Activated naive CD8-positive, alpha-beta T cell treated with anti-CD3 and anti-CD28 coated beads, Interleukin-2, amount 10 ng/mL, durations not matched to agents 7 days and 5 days (primary cell): ENCODE results near the gene FNDC3B. TPM values are rescaled to one million over a fixed set of nuclear protein-coding genes. Genes with fewer than 3 reads are reported as not detected.

Experiments
- ATAC-seq: fragments of 150-1000 bp; cut with Tn5 transposase; one replicate; pipeline ENCODE4 v1.10.0; 2021; ENCODE audit warnings: low read depth, moderate library complexity
- POLR2A ChIA-PET: fragments of 350-600 bp; sonication (Branson Sonifier 250); formaldehyde crosslinking; loops from one replicate; lab custom pipeline; 2021; ENCODE audit warnings: antibody characterized with exemption; lab: Charles Lee
- DNase-seq: peaks from one replicate; pipeline ENCODE4 v3.0.0; 2021
- H3K27ac Mint-ChIP-seq: one replicate; pipeline ENCODE4 v1.8.0; 2022; ENCODE audit warnings: mild to moderate bottlenecking, mixed read lengths
- H3K27me3 Mint-ChIP-seq: one replicate; pipeline ENCODE4 v1.8.0; 2022; ENCODE audit warnings: mild to moderate bottlenecking, moderate library complexity, mixed read lengths
- H3K36me3 Mint-ChIP-seq: one replicate; pipeline ENCODE4 v1.8.0; 2021; ENCODE audit warnings: mild to moderate bottlenecking, mixed read lengths
- H3K4me1 Mint-ChIP-seq: one replicate; pipeline ENCODE4 v1.8.0; 2021; ENCODE audit warnings: mixed read lengths
- H3K4me3 Mint-ChIP-seq: one replicate; pipeline ENCODE4 v1.8.0; 2022; ENCODE audit warnings: mild to moderate bottlenecking, moderate library complexity, mixed read lengths
- H3K9me3 Mint-ChIP-seq: one replicate; pipeline ENCODE4 v1.8.0; 2021; ENCODE audit warnings: mixed read lengths
- total RNA-seq, 2 experiments: library from RNA; stranded (reverse); gene quantifications; one replicate each; pipeline ENCODE4 v1.2.3, GENCODE V29; 2021

The FNDC3B gene
- total RNA-seq, 2 experiments from 2014 or later, result 15.8 to 16.3 TPM

DNA sequence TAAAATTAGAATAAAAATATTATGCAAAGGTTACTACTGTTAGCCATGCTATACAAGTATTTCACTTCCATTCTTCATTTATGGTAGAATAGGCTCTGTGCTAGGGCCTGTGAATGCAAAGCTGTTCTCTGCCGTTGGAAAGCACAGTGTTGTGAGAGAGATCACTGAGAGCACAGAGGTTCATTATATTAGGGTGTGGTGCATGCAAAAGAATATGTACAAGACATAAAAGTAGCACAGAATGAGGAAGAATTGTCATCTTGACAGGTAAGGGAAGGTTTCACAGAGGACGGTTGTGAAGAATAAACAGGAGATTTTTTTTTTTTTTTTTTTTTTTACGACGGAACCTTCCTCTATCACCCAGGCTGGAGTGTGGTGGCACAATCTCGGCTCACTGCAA, 25.2 kb upstream of the FNDC3B start:
- Mint-ChIP-seq H3K27ac (no peak overlapping the region), H3K4me1 (no peaks in the 10 kb centered on the region), H3K9me3 (peaks cover 1% of the 10 kb centered on the region), H3K4me3 (no peak overlapping the region), H3K27me3 (peaks cover 4% of the 10 kb centered on the region), H3K36me3 (peaks cover 4% of the 10 kb centered on the region)
- POLR2A ChIA-PET, result no interaction called here
- ATAC-seq (no peak), DNase-seq (no peak)

- Mint-ChIP-seq H3K4me3 (no peak overlapping the region), H3K36me3 (peaks cover 4% of the 10 kb centered on the region), H3K9me3 (peaks cover 1% of the 10 kb centered on the region), H3K4me1 (no peaks in the 10 kb centered on the region), H3K27me3 (peaks cover 10% of the 10 kb centered on the region), H3K27ac (no peak overlapping the region)
- ATAC-seq (no peak), DNase-seq (no peak)
- POLR2A ChIA-PET, result no interaction called here
Observed at GRCh38 chr3:172018364-172018763, 21.0 kb upstream of the FNDC3B start.

DNA sequence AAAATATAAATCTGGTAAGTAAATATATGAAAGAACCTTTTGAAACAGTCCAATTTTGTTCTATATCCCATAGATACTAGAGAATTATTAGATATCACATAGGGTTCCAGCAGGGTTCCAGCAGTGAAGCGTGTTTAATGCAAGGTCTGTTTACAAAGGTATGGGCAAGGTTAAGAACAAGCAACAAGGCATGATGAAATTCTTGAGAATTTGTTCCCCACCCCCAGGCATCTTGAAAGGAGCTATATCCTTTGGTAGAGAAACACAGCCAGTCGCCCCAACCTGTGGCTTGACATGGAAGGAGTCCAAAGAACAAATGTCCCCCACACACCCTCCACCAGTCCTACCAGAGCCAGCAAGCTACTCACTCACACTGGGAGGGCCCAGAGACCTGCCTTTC, 18.6 kb upstream of the FNDC3B start:
- H3K27me3 Mint-ChIP-seq, result peaks cover 14% of the 10 kb centered on the region
- peaks cover 1% of the 10 kb centered on the region for H3K9me3 Mint-ChIP-seq
- no peaks in the 10 kb centered on the region for H3K4me1 Mint-ChIP-seq
- POLR2A ChIA-PET, result no interaction called here
- peaks cover 2% of the 10 kb centered on the region for H3K36me3 Mint-ChIP-seq
- H3K27ac Mint-ChIP-seq, result no peak overlapping the region
- DNase-seq, result no peak
- H3K4me3 Mint-ChIP-seq, result no peak overlapping the region
- ATAC-seq, result no peak

GRCh38 chr3:172021164-172021563, 18.2 kb upstream of the FNDC3B start:
- H3K4me1 Mint-ChIP-seq, result no peaks in the 10 kb centered on the region
- H3K36me3 Mint-ChIP-seq, result peaks cover 2% of the 10 kb centered on the region
- DNase-seq (no peak), ATAC-seq (no peak)
- POLR2A ChIA-PET, result no interaction called here
- peaks cover 1% of the 10 kb centered on the region for H3K9me3 Mint-ChIP-seq
- no peak overlapping the region for H3K4me3 Mint-ChIP-seq
- H3K27ac Mint-ChIP-seq, result no peak overlapping the region
- peaks cover 14% of the 10 kb centered on the region for H3K27me3 Mint-ChIP-seq

- Mint-ChIP-seq H3K27me3 (peaks cover 14% of the 10 kb centered on the region), H3K27ac (no peak overlapping the region), H3K9me3 (peaks cover 1% of the 10 kb centered on the region), H3K4me1 (no peaks in the 10 kb centered on the region), H3K4me3 (no peak overlapping the region), H3K36me3 (peaks cover 2% of the 10 kb centered on the region)
- DNase-seq (no peak), ATAC-seq (no peak)
- POLR2A ChIA-PET, result no interaction called here
Observed at GRCh38 chr3:172021859-172022258, 17.5 kb upstream of the FNDC3B start.

- ATAC-seq, result no peak
- no peaks in the 10 kb centered on the region for H3K36me3 Mint-ChIP-seq
- POLR2A ChIA-PET, result no interaction called here
Observed at GRCh38 chr3:172023915-172024314, 15.5 kb upstream of the FNDC3B start.

GRCh38 chr3:172024679-172025078, 14.7 kb upstream of the FNDC3B start:
- H3K4me3 Mint-ChIP-seq, result no peak overlapping the region

More at GRCh38 chr3:172023915-172024314, 15.5 kb upstream of the FNDC3B start:
- Mint-ChIP-seq H3K9me3 (no peaks in the 10 kb centered on the region), H3K27me3 (peaks cover 14% of the 10 kb centered on the region), H3K27ac (no peak overlapping the region), H3K4me3 (no peak overlapping the region), H3K4me1 (no peaks in the 10 kb centered on the region)
- no peak for DNase-seq

GRCh38 chr3:172029425-172030098, 9.8 kb upstream of the FNDC3B start:
- Mint-ChIP-seq H3K4me1 (peaks cover 2% of the 10 kb centered on the region), H3K4me3 (no peak overlapping the region), H3K27me3 (no peaks in the 10 kb centered on the region), H3K27ac (no peak overlapping the region), H3K9me3 (no peaks in the 10 kb centered on the region), H3K36me3 (no peaks in the 10 kb centered on the region)
- no peak for ATAC-seq
- POLR2A ChIA-PET, result no interaction called here
- DNase-seq, result no peak

More at GRCh38 chr3:172024679-172025078, 14.7 kb upstream of the FNDC3B start:
- DNase-seq (no peak), ATAC-seq (no peak)
- POLR2A ChIA-PET, result no interaction called here
- H3K27ac Mint-ChIP-seq, result no peak overlapping the region
- no peaks in the 10 kb centered on the region for H3K9me3 Mint-ChIP-seq
- H3K4me1 Mint-ChIP-seq, result no peaks in the 10 kb centered on the region
- peaks cover 14% of the 10 kb centered on the region for H3K27me3 Mint-ChIP-seq
- H3K36me3 Mint-ChIP-seq, result no peaks in the 10 kb centered on the region

DNA sequence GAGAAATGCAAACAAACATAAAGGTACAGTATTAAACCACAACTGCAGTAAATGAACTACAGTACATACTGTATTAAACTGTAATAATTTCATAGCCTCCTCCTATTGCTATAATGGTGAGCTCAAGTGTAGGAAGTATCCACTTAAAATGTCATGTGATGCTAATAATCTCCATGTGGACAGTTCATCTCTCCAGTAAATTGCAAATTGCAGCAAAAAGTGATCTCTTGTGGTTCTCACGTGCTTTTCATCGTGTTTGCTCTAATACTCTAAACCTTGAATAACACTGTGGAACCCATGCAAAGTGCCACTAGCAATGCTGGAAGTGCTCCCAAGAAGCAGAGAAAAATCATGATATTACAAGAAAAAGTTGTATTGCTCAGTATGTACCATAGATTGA, 9.2 kb upstream of the FNDC3B start:
- peaks cover 2% of the 10 kb centered on the region for H3K9me3 Mint-ChIP-seq
- no peak overlapping the region for H3K27ac Mint-ChIP-seq
- POLR2A ChIA-PET, result no interaction called here
- H3K4me1 Mint-ChIP-seq, result peaks cover 5% of the 10 kb centered on the region
- ATAC-seq (no peak), DNase-seq (no peak)
- H3K4me3 Mint-ChIP-seq, result no peak overlapping the region
- H3K36me3 Mint-ChIP-seq, result no peaks in the 10 kb centered on the region
- no peaks in the 10 kb centered on the region for H3K27me3 Mint-ChIP-seq

DNA sequence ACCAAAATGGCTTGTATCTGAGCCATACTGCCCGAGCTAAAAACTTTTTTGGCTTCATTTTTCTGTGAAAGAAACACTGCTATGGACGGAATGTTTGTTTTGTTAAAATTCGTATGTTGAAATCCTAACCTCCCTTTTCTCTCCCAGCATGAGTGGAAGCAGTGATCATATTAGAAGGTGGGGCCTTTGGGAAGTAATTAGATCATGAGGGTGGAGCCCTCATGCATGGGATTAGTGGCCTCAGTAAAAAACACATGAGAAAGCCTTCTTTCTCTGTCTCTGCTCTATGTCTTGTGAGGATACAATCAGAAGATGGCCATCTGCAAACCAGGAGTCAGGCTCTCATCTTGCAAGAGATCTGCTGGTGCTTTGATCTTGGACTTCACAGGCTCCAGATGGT, 7.4 kb upstream of the FNDC3B start:
- H3K4me3 Mint-ChIP-seq, result no peak overlapping the region
- ATAC-seq (no peak), DNase-seq (no peak)
- H3K9me3 Mint-ChIP-seq, result peaks cover 2% of the 10 kb centered on the region
- no peaks in the 10 kb centered on the region for H3K27me3 Mint-ChIP-seq
- no peaks in the 10 kb centered on the region for H3K36me3 Mint-ChIP-seq
- POLR2A ChIA-PET, result no interaction called here
- no peak overlapping the region for H3K27ac Mint-ChIP-seq
- H3K4me1 Mint-ChIP-seq, result peaks cover 8% of the 10 kb centered on the region

GRCh38 chr3:172033396-172033795, 6.0 kb upstream of the FNDC3B start:
- peaks cover 2% of the 10 kb centered on the region for H3K9me3 Mint-ChIP-seq
- POLR2A ChIA-PET, result no interaction called here
- H3K27ac Mint-ChIP-seq, result no peak overlapping the region
- peaks cover 2% of the 10 kb centered on the region for H3K36me3 Mint-ChIP-seq
- peaks cover 4% of the 10 kb centered on the region for H3K27me3 Mint-ChIP-seq
- peaks cover 8% of the 10 kb centered on the region for H3K4me1 Mint-ChIP-seq
- ATAC-seq (no peak), DNase-seq (no peak)
- H3K4me3 Mint-ChIP-seq, result no peak overlapping the region

GRCh38 chr3:172034786-172035685, 4.3 kb upstream of the FNDC3B start:
- no peak overlapping the region for H3K4me3 Mint-ChIP-seq
- H3K27ac Mint-ChIP-seq, result no peak overlapping the region
- peaks cover 8% of the 10 kb centered on the region for H3K4me1 Mint-ChIP-seq
- no peak for ATAC-seq
- H3K36me3 Mint-ChIP-seq, result peaks cover 2% of the 10 kb centered on the region
- peaks cover 4% of the 10 kb centered on the region for H3K27me3 Mint-ChIP-seq
- peaks cover 2% of the 10 kb centered on the region for H3K9me3 Mint-ChIP-seq
- POLR2A ChIA-PET, result no interaction called here
- DNase-seq, result no peak

DNA sequence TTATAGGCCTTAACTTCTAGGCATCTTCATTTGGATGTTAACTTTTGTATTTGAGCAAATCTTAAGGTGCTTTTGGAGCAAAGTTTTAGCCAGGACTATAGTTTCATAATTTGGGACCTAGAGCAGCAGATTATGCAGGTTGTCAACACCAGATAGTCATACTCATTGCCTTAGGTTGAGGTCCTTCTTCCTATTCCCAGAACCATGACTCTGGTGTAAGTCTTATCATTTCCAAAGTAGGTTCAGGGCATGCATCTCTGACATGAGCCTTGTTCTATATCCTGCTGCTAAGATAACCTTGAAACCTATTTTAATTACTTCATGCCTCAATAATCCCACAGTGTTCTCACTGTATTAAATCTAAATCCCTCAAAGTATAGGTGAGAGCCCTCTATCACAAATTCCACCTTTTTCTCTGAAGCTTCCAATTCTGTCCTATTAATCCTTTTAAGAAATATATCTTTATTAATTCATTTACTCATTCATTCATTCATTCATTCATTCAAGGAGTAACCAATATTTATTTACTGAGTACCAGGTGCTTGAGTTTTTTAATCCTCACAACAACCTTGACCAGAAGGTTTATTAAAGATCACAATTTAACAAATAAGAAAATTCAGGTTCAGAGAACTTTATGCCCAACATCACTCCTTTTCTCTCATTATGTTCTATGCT, 2.7 kb upstream of the FNDC3B start:
- ATAC-seq (no peak), DNase-seq (no peak)
- Mint-ChIP-seq H3K9me3 (peaks cover 2% of the 10 kb centered on the region), H3K27me3 (peaks cover 4% of the 10 kb centered on the region), H3K4me3 (no peak overlapping the region), H3K4me1 (peaks cover 14% of the 10 kb centered on the region), H3K27ac (no peak overlapping the region), H3K36me3 (peaks cover 2% of the 10 kb centered on the region)
- POLR2A ChIA-PET, result no interaction called here
